GM21360 (cell line): Measurements from ENCODE around the gene STXBP1.

Experiments used
- ATAC-seq: cut with Tn5 transposase; IDR thresholded peaks from one replicate; pipeline ENCODE4 v1.9.1; 2021; ENCODE audit warnings: mild to moderate bottlenecking, moderate library complexity; ENCODE audit not compliant: unreplicated experiment

The STXBP1 gene

GRCh38 chr9:127731938-127732337 lies 119.9 kb downstream of the STXBP1 start:
- ATAC-seq, result no peak

- no peak for ATAC-seq
Measured at GRCh38 chr9:127732444-127732843, 120.4 kb downstream of the STXBP1 start.

- no peak for ATAC-seq
Measured at GRCh38 chr9:127733614-127734013, 121.5 kb downstream of the STXBP1 start.

DNA sequence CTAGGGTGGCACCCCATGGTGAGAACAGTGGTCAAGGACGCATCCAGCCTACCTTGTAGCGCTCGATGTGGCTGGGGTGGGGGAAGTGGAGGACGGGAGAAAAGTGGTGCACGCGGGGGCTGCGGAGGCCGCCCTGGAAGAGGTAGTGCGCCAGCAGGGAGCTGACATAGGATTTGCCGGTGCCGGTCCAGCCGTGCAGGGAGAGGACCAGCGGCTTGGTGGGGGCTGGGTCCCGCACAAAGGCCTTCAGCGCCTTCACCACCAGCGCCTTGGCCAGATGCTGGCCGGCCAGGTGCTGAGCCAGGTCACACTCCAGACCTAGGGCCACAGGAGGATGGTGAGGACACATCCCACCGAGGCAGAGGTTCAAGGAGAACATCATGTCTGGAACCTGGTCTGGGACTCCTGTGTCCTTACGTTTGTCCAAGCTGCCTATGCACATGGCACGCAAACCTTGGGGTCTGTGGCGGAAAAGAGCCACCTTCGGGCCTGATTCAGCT lies 122.2 kb downstream of the STXBP1 start:
- no peak for ATAC-seq

DNA sequence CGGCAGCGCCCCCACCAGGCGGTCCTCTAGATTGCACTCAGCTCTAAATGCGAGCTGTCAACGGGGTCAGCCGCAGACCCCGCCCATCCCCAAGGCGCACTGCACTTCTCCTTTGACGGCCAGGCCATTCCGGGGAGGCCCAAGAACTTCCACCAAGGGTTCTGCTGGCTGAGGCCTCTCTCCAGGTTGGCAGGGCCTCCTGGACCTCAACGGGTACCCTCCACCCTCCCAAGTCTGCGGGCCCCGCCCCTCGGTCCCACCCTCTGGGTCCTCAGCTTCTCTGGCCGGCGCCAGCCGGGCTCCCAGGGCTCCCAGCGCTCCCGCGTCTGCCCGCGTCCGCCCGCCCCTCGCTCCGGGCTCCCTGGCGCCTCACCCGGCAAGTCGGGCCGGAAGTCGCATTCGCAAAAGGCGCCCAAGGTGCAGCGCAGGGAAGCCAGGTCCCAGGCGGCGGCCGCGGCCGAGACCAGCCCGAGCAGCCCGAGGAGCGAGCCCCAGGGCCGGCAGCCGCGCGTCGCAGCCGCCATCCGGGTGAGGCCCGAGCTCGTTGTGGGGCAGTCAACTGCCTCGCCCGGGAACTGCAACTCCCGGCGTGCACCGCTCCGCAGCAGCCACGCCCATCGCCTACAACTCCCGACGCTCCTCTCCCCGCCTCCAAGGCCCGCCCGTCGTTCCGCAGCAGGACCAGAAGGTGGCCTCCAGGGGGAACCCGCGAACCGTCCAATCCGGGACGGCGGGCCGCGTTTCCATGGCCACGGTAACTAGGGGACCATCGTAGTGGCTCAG lies 122.9 kb downstream of the STXBP1 start, which contains the start of gene TOR2A:
TOR2A (minus strand) TSS at position 548 of the 783 bp plus-strand sequence; CDS start at position 524, 24 bp downstream.
- peak; percentile 83 for ATAC-seq

DNA sequence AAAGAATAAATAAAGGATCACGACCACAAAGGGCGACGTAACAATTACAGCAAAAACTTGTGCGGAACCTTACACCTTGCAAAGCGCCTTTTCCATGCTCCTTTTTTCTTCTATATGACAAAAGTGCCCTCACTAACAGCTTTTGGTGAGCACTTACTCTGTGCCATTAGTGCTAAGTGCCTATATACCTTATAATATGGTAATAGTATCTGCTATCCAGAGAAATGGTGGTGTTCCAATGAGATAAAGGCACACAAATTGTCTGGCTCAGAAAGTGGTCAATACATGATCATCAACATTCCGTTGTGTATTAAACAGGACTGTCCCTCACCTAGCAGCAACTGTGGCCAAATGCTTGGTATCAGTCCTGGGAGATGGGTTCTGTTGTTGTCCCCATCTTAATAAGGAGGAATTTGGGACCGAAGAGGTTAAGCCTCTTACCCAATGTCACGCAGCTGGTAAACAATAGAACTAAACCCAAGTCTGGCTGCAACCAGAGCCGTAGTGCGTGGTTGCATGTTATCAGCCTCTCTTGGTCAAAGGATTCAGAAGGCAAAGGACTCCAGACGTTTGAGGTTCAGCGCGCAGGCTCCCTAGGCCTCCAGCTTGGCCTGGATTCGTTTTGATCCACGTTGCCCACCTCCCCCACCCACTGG lies 123.6 kb downstream of the STXBP1 start:
- ATAC-seq, result peak; percentile 7

DNA sequence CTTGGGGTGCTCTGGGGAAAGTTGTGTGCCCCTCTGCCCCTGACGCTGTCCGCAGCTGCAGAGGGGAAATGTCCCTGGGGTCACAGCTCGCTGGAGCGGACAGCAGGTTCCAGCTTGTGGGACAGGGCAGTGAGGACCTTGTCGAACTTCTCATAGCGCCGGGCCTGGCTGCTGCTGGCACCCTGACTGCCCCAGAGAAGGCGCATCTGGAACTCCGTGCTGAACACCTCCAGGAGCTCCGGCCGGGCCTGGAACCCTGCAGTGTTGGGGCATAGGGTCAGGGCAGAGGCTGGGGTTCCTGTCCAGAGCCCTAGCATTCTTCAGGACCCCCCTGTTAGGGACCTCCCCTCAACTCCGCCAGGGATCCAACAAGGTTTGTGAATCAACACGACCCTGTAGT lies 126.6 kb downstream of the STXBP1 start:
- no peak for ATAC-seq

DNA sequence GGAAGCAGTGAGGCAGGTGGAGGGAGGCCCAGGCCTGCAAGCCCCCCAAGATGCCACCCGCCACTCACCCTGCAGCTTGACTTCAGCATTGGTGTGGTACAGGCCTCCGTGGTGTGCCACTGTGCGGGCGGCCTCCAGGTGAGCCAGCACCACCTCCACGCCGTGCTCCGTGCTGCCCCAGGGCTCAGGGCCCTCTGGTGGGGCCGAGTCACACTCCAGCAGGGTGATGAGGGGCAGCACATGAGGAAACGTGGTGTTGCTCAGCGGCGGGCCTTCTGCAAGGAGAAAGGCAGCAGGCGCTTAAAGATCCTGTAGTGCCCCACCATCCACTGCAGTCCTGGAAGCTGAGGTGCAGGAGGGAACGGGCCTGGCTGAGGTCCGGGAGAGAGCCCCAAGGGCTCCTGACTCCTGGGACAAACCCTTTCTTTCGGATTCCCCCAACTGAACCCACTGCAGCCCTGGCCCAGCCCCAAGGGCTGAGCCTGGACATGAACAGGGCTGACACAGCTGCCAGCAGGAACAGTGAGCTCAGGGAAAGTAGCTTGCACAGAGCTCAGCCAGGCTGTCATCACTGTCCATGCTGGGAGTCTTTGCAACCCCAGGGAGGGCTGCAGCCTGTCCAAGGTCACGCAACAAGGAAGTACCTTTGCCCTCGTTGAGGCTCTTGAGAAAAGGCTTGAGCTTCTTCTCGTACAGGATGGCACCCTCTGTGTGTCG lies 127.7 kb downstream of the STXBP1 start:
- no peak for ATAC-seq

- no peak for ATAC-seq
Measured at GRCh38 chr9:127741831-127742434, 129.9 kb downstream of the STXBP1 start.
